Measurements from ENCODE around the gene RTCA. TPM values are rescaled to one million over a fixed set of nuclear protein-coding genes. Genes with fewer than 3 reads are reported as not detected.
A peak's percentile ranks its signal among the peaks of the same experiment; 100 is the strongest.
"Not testable (repeated sequence)": the region's sequence is repeated elsewhere in the genome, so short reads cannot be mapped to it uniquely, and the experiment has no call there.

RTCA gene
- total RNA-seq, 1 experiment from 2014 or later: 34.9 TPM

DNA sequence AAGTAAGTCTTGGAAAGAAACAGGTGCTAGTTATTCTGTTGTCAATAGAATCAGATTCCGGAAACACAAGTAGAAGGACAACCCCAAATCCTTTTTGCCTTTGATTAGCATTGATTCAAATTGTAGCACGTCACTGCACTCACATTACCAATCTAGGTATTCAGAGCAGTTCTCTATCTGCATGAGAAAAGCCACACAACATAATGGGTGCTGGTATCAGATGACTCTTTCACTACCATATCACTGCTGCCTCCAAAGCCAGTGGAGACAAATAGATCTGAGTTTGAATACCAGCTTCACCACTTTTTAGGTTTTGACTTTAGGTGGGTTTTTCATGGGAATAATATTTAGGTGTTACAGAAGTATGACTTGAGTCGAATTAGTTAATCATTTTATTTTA is 38.9 kb downstream of the RTCA start:
- DNase-seq (ENCODE audit: extremely low read depth, low read depth): no peak

DNA sequence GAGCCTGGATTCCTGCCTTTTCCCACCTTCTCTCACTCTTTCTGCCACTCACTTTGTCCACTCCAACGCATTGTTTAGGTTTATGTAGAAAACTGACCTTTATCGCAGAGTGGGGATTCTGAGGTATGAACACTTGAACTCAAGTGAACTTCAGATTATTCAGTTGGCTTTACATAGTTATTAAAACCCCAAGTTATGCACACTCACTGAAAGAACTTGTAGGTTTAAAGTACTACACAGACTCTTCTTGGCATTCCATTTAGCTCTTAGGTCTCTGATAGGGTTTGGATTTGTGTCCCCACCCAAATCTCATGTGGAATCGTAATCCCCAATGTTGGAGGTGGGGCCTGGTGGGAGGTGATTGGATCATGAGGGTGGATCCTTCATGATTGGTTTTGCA is 39.9 kb downstream of the RTCA start:
- no peak for DNase-seq (ENCODE audit: extremely low read depth, low read depth)

DNA sequence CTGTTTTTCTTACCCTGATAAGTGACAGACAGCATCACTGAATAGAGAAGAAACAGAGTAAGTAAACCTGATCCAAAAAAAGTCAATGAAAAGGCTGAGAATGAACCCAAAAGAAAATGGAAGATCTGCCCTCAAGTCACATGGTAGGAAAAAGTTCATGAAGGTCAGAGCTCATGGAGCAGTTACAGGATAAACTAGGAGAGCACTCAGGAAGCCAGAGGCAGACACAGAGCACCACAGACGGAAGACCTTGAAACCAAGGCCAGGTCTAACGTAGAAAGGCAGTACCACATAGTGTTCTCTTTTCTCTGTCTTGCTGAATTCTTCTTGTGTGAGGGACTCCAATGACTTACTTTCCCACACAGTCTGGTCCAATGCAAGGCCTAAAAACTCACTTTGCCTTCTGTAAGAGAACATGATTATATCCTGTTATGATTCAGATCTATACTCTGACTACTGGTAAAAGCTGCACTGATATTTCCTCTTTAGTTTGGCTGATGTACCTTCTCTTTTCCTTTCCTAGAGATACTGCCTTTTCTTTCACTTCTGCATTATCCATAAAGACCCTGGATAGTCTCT is 40.8 kb downstream of the RTCA start:
- DNase-seq (ENCODE audit: extremely low read depth, low read depth): no peak

DNA sequence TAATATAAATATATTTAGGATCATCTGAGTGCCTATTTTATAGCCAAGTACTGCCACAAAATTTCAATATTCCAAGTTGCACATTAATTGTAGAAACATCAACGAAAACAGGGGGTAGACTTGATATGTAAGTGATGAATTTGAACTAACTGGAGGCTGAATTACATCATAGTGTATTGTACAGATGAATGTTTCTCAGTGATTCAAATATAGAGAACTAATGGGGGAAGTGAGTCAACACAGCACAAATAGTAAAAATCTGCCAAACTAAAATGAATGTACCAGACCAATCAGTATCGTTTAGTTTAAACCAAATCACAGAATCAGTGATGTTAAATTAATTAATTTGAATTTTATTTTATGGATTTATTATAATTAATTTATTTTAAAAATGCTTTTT is 42.8 kb downstream of the RTCA start:
- DNase-seq (ENCODE audit: extremely low read depth, low read depth): no peak

DNA sequence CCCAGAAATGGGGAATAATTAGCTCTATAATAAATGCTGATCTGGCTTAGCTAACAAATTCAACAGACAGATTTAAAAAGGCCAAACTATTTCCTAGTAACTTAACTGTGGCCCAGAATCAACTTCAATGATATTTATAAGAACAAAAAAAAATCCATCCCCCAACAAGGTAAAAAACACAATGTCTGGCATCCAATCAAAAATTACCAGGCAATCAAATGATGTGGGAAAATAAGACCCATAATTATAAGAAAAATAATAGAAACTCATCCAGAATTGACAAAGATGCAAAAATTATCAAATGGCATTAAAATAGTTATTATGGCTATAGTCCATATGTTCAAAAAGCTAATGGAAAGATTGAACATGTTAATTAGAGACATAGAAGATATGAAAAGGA is 43.8 kb downstream of the RTCA start:
- DNase-seq (ENCODE audit: extremely low read depth, low read depth): no peak

DNA sequence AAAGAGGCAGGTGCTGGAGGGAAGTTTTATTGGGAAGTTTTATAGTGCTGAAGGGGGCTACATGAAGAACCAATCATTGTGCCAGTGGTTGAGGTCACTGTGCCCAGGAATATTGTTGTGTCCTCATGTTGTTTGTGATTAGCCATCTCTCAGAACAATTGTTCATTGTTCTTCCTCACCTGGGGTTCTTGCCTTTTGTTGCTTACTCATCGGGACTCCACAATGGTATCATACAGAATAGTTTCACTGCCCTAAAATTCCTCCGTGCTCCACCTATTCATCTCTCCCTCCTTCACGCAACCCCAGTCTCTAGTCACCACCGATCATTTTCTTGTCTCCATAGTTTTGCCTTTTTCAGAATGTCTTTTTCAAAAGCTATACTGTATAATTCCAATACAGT is 47.4 kb downstream of the RTCA start:
- DNase-seq (ENCODE audit: extremely low read depth, low read depth): no peak

DNA sequence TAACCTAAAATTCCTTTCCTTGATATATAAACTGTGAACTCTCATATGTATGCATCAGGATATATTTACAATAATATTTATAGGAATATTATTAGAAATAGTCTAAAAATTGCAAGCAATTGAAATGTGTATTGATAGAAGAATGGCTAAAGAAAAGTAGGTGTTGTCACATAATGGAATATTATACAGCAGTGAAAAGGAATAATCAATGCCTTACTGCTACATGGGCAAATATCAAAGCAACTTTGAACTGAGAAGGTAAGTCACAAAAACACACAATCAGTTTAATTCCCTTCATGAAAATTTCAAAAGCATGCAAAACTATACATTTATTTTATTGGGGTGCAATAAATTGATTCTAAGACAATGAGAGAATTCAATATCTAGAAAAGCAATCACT is 50.6 kb downstream of the RTCA start:
- DNase-seq (ENCODE audit: extremely low read depth, low read depth): no peak

DNA sequence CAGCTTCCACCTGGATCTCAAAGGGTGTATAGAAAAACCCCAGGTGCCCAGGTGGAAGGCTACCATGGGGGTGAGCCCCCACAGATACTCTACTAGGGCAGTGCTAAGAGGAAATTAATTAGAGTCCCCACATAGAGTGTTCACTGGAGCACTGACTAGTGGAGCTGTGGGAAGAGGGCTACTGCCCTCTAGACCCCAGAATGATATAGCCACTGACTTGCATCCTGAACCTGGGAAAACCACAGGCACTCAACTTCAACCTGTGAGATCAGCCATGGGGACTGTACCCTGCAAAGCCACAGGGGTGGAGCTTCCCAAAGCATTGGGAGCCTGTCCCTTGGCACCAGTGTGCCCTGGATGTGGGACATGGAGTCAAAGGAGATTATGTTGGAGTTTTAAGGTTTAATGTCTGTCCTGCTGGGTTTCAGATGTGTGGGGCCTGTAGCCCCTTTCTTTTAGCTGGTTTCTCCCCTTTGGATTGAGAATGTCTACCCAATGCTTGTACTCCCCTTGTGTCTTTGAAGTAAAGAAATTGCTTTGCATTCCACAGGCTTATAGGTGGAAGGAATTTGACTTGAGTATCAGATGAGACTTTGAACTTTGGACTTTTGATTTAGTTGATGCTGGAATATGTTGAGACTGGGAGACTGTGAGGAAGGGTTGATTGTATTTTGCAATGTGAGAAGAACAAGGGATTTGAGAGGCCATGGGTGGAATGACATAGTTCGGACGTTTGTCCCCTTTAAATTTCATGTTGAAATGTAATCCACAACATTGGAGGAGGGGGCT is 54.5 kb downstream of the RTCA start:
- no peak for DNase-seq (ENCODE audit: extremely low read depth, low read depth)

DNA sequence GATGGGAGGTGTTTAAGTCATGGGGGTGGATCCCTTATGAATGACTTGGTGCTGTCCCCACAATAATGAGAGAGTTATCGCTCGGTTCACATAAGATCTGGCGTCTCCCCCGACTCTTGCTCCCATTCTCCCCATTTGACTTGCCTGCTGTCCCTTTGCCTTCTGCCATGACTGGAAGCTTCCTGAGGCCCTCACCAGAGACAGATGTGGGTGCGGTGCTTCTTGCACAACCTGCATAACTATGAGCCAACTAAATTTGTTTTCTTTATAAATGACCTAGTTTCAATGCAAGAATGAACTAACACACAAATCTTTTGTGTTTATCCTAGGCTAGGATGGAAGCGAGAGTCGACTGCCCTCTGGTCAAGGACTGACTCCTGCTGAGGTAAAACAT is 55.1 kb downstream of the RTCA start:
- no peak for DNase-seq (ENCODE audit: extremely low read depth, low read depth)

DNA sequence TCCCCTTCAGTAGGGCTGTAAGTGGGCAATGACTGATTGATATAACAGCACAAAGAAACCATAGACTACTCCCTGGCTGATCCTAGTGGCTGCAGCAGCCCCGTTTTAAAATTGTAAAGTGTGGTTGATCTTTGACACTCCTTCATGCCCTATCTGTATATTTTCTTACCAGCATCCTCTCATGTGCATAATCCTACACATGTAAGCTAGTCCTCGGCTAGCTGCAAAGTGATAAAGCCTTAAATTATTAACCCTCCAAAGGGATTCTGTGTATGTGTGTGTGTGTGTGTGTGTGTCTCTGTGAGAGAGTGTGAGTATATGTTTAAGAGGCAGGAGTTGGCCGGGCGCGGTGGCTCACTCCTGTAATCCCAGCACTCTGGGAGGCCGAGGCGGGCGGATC is 55.5 kb downstream of the RTCA start:
- no peak for DNase-seq (ENCODE audit: extremely low read depth, low read depth)

DNA sequence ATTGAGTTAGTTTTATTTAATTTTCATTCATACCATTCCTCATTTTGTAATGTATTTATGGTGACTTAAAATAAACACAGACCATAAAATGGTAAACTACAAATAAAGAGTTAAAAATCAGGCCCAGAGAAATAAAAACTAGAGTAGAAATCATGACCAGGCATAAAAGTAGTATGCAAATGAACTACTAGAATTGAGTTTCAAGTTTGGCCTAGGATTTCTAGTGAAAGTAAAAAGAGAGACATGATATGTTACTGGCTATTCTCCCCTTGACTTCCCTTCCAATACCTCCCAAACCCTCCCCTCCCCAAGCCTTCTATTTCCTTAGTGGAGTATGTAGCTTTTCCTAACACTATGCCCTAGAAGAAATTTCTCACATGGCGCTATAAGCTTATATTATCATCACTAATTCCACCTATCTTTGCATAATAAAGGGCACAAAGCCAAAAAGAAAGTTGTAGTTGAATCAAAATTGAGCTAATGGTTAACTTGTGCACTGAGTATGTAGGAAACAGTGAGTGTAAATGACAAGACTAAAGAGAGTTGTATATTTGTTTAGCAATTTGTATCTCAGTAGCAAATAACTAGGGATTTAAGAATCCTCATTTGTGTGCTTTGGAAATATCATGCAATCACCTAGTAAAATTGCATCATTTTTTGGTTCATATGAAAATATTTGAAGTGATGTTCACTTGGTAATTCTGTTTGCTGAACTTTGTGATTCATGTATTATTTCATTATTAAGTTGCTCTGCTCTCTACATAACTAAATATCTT is 56.6 kb downstream of the RTCA start:
- DNase-seq (ENCODE audit: extremely low read depth, low read depth): peak; percentile 13

DNA sequence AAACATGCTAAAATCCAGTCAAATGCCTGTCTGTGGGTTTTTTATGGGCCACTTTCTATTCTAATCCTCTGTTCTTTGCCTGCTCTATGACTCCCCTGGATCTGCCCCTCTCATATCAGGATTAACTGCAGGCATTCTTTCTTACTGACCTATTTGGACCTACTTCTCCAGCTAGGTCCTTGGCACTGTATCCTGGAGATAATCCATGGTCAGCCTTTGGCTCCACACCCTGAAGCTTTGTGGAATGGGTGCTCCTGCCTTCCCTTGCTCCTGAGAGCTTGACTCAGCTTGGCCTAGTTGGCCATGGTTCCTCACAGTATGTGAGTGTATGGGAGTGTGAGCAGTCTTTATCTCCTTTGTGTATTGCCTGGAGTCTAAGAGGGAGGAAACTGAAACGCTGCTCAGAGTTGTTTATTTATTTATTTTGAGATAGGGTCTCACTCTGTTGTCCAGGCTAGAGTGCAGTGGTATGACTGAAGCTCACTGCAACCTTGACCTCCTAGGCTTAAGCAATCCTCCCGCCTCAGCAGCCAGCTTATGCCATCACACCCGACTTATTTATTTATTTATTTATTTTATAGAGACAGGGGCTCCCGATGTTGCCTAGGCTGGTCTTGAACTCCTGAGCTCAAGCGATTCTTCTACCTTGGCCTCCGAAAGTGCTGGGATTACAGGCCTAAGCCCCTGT is 57.5 kb downstream of the RTCA start:
- DNase-seq (ENCODE audit: extremely low read depth, low read depth): no peak

DNA sequence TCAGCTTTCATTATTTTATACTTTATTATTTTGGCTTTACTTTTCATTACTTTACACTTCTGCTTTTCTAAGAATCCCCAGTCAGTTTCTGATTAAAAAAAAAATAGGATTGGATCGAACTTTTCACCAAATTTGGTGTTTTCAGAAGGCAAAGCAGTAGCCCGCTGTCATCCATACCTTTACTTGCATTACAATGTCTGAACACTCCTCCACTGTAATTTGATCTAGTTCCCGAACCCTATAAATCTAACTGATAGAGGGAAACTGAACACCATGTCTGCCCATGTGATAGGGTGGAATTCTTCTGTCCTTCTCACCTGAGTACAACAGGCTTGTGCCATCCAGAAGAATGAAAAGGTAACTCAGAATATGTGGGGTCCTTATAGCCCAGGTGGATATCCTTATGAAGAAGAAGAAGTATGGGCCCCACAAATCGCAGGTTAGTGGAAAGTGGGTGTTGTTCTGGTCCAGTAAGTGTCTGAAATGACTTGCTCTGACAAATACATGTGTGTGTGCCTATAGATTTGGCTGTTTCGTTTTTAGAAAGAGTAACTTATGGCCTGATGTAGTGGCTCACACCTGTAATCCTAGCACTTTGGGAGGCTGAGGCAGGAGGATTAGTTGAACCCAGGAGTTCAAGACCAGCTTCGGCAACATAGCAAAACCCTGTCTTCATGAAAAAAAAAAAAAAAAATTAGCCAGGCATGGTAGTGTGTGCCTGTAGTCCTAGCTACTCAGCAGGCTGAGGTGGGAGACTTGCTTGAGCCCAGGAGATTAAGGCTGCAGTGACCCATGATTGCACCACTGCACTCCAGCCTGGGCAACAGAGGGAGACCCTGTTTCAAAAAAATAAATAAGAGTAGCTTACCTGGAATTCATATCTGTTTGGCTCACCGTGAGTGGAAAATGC is 59.7 kb downstream of the RTCA start:
- no peak for DNase-seq (ENCODE audit: extremely low read depth, low read depth)

DNA sequence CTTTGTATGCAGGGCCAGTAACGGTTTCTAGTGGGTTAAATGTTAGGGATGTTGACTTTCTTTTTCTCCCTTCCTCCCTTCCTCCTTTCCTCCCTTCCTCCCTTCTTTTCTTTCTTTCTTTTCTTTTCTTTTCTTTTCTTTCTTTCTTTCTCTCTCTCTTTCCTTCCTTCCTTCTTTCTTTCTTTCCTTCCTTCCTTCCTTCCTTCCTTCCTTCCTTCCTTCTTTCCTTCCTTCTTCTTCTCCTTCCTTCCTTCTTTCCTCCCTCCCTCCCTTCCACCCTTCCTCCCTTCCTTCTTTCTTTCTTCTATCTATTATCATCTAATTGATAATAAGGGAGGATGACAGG is 60.3 kb downstream of the RTCA start:
- not testable (repeated sequence) for DNase-seq (ENCODE audit: extremely low read depth, low read depth)

DNA sequence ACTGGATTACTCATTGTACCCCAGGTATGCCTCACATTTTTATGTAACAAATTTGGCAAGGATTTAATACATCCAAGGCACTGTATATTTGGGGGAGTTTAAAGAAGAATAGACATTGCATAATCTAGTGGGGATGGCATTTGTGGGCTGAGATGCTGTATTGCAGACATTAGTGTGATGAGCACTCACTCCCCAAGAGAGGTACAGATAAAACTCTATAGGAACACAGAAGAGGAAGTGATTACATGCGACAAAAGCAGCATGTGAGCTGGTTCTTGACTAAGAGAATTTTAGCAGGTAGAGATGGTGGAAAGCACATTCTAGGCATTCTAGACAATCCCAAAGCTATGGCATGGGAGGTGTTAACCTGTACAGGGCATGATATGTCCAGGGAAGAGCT is 62.1 kb downstream of the RTCA start:
- DNase-seq (ENCODE audit: extremely low read depth, low read depth): no peak

DNA sequence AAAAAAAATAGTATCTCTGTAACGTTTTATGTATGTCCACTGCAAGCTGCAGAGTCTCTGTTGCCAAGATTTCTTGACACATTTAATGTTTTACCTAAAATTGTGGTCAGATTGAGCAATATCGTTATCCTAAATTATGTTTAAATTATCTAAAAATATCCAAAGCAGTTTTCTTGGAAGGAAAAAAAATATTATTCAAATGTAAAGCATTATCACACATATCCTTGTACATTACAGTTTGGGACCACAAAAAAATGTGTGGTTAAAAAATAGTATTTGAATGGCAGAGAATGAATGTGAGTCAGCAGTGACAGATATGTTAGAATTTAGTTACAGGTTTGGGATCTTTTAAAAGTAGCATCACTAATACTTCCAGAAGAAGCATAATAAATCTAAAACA is 65.1 kb downstream of the RTCA start:
- DNase-seq (ENCODE audit: extremely low read depth, low read depth): not testable (repeated sequence)

DNA sequence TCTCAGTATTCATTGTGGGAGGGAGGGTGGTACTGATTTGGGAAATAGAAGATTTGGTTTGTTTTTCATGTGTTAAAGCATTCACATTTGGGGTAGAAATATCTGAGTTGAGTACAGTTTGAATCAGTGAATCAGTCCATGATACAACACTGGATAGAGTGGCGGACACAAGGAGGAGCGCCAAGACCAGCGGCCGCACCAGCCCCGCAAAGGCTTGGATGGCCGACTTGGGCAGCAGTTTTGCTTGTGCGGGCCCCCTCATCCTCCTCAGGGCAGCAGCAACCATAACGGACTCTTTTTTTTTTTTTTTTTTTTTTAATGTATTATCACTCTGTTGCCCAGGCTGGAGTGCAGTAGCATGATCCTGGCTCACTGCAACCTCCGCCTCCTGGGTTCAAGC is 66.3 kb downstream of the RTCA start:
- no peak for DNase-seq (ENCODE audit: extremely low read depth, low read depth)

DNA sequence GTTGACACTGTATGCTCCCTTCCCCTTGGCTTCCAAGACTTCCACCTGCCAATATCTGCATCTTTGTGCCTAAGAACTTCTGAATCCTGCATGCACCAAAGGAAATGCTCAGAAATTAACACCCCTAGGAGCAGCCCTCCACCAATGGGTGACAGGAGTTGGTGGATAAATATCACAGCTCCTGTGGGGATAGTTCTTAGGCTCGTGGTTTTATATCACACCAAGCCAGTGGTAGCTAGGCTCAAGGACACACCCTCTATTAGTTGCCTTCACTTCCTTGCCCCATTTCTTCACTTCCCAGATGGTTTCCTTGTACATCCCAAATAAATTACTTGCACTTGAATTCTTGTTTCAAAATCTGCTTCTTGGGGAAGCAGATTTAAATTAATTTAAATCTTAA is 69.4 kb downstream of the RTCA start:
- DNase-seq (ENCODE audit: extremely low read depth, low read depth): no peak

DNA sequence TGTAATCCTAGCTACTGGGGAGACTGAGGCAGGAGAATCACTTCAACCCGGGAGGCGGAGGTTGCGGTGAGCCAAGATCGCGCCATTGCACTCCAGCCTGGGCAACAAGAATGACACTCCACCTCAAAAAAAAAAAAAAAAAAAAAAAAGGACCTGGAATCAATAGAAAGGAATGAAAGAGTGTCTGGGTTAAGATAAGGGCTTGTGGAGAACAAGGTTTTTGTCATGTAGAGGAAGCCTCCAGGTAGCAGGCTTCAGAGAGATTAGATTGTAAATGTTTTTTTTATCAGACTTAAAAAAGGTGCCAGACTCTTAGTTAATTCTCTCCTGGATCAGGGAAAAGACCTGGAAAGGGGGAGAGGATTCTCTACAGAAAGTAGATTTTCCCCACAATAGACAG is 71.9 kb downstream of the RTCA start:
- not testable (repeated sequence) for DNase-seq (ENCODE audit: extremely low read depth, low read depth)

DNA sequence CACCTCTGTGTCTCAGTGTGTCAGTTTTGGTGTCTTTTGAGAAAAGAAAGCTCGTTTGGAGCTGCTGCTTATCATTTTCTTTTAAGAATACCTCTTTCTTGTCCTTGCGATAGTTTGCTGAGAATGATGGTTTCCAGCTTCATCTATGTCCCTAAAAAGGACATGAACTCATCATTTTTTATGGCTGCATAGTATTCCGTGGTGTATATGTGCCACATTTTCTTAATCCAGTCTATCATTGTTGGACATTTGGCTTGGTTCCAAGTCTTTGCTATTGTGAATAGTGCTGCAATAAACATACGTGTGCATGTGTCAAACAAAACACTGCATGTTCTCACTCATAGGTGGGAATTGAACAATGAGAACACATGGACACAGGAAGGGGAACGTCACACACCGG is 73.7 kb downstream of the RTCA start:
- DNase-seq (ENCODE audit: extremely low read depth, low read depth): not testable (repeated sequence)
